ENCODE data around the gene REXO1.

The REXO1 gene

DNA sequence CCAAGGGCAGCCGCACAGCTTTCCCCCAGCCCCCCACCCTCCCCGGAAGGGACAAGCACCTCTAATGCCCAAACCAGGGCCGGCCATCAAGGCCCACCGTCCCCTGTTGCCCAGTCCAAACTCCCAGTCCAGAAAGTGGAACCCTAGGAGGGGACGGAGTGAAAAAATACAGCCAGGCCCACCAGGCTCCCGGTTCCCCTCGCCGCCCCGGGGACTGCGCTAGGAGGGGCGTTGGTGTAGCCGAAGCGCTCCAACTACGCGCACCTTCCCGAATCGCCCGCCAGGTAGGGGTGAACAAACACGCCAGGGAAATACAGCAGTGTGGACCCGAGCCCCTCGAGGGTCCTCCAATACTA, 13.8 kb upstream of the REXO1 start:
- FAIRE-seq (no peak), DNase-seq (ENCODE audit: insufficient read length, low spot score) (no peak)

- DNase-seq (ENCODE audit: insufficient read length, low spot score) (no peak), FAIRE-seq (no peak)
Measured at GRCh38 chr19:1861599-1862031, 13.3 kb upstream of the REXO1 start.

DNA sequence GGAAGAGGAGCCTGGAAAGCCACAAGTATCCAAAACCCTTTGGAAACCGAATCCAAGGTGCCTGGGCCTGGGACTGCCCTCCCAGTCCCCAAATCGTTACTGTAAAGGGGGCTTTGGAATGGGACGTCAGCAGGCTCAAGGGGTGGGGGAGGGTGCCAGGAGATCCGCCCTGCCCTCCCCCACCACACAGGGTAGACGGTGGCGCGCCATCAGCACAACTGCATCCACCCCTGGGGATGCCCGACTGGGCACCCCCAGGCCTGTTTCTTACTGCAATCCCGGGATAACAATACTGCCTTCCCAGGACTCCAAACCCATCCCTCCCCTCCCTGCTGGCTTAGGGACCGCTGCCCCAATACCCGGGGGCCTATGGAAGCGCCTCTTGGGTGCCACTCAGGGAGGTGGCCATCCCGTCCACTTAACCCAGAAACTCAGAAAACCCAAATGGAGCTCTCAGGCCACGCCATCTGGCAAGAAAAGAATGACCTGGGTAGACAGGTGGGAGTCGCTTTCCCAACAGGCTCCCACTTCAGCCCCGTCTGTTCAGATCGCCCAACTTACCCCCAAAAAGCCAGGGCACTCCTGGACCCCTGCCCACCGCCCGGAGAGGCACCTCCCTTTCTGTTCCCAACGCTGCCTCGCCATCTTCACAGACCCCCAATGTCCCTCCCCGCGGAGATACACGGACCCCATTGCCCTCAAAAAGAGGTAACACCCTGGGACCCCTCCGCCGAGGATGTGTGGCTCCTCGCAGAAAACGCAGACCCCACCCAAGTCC, 12.7 kb upstream of the REXO1 start:
- DNase-seq (ENCODE audit: insufficient read length, low spot score) (no peak), FAIRE-seq (no peak)

GRCh38 chr19:1860042-1860775, 11.9 kb upstream of the REXO1 start:
- DNase-seq (ENCODE audit: insufficient read length, low spot score) = no peak
- FAIRE-seq = no peak

- FAIRE-seq (no peak), DNase-seq (ENCODE audit: insufficient read length, low spot score) (no peak)
Measured at GRCh38 chr19:1859331-1859781, 11.1 kb upstream of the REXO1 start.

- DNase-seq (ENCODE audit: insufficient read length, low spot score) (no peak), FAIRE-seq (no peak)
Measured at GRCh38 chr19:1858412-1859081, 10.3 kb upstream of the REXO1 start.

GRCh38 chr19:1857648-1858326, 9.5 kb upstream of the REXO1 start:
- FAIRE-seq = no peak
- DNase-seq (ENCODE audit: insufficient read length, low spot score) = no peak

- FAIRE-seq (no peak), DNase-seq (ENCODE audit: insufficient read length, low spot score) (no peak)
Measured at GRCh38 chr19:1856698-1857603, 8.7 kb upstream of the REXO1 start.

GRCh38 chr19:1856345-1856697, 8.0 kb upstream of the REXO1 start:
- no peak for FAIRE-seq
- no peak for DNase-seq (ENCODE audit: insufficient read length, low spot score)

DNA sequence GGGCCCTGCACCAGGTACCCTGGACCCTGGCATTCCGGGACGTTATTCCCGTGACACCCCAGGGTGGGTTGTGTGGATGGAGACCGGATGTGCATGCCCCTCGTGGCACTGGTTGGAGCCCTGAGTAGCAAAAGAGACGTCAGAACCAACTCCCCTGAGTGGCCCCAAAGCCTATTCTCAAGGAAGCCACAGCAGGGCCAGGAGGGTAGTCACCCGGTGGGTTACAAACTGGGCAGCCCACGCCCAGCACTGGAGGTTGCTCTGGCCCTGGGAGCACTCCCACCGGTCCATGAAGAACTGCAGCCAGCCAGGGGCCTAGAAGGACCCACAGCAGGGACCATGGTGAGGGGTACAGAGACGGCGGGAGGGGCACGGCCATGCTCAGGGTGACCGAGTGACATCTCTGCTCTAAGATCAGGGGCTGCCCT, 7.6 kb upstream of the REXO1 start:
- FAIRE-seq (peak; percentile 26), DNase-seq (ENCODE audit: insufficient read length, low spot score) (no peak)

GRCh38 chr19:1855040-1855827, 7.0 kb upstream of the REXO1 start:
- no peak for FAIRE-seq
- no peak for DNase-seq (ENCODE audit: insufficient read length, low spot score)

- FAIRE-seq (no peak), DNase-seq (ENCODE audit: insufficient read length, low spot score) (no peak)
Measured at GRCh38 chr19:1854542-1855039, 6.3 kb upstream of the REXO1 start.

GRCh38 chr19:1854039-1854541, 5.8 kb upstream of the REXO1 start:
- no peak for FAIRE-seq
- no peak for DNase-seq (ENCODE audit: insufficient read length, low spot score)

DNA sequence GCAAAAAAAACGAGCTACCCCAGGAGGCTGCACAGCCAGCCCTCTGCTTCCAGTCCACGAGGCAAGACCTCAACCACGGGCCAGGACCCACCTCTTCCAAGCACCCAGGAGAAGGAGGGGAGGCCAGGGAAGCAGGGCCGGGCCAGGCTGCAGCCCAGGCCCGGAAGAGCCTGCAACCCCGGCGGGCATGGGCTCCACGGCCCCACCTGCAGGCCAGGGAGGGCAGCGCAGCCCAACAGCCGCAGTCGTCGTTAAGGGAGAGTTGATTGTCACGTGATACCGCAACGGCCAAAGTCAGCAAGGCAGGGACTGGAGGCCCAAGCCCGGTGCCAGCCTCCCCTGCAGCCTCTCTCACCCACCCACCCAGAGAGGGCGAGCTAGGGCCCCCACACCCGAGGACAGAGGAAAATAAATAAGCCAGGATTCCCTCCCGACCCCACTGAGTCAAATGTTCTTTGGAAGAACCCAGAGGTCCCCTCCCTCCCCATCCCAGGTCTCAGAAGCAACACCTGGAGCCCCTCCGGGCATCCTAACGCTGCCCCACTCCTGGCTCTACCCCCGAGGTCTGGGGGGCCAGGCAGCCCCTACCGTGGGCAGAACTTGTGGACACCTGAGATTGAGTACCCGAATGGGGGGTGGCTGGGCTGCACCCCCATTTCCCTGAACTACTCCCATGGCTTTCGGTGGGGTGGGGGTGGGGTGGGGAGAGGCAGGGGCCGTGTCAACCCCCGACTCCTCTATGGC, 5.2 kb upstream of the REXO1 start:
- DNase-seq (ENCODE audit: insufficient read length, low spot score) (peak; percentile 68), FAIRE-seq (no peak)

- FAIRE-seq (no peak), DNase-seq (ENCODE audit: insufficient read length, low spot score) (no peak)
Measured at GRCh38 chr19:1852581-1853128, 4.4 kb upstream of the REXO1 start.

- FAIRE-seq (no peak), DNase-seq (ENCODE audit: insufficient read length, low spot score) (no peak)
Measured at GRCh38 chr19:1851654-1852580, 3.6 kb upstream of the REXO1 start.
